Activated CD4-positive, alpha-beta T cell treated with anti-CD3 and anti-CD28 coated beads for 24 hours (primary cell): ENCODE data around the gene TENM4.
"Not testable (repeated sequence)": the region's sequence is repeated elsewhere in the genome, so short reads cannot be mapped to it uniquely, and the experiment has no call there.

ENCODE experiments used
- DNase-seq, 2 donors: peaks; one replicate each; pipeline ENCODE4 v3.0.0-alpha.2; 2020; ENCODE audit warnings: low read depth in 2 of 2

Gene TENM4

GRCh38 chr11:79244798-79245197 is 196.0 kb downstream of the TENM4 start:
- DNase-seq: no peak

DNA sequence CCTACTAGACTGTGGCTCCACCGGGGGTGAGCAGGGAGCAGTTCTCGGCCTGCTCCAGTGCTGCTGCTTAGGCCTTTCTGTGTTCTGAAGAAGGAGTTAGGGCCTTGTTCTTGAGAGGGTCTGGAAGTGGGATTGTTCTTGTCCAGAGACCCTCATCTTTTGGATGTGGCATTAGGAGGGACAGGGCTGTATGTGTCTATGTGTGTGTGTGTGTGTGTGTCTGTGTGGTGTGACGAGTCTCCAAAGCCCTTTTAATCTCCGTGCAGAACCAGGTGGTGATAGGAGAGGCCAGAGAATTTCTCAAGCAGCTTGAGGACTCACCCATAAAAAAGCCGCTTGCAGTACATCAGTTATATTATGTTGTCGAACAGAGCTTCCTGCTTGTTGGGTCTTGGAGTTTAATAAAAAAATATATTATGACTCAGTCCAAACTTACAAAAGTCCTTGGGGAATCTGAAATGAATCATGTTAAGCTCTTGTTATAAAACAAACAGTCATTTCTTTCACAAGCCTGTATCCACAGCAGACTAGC is 196.5 kb downstream of the TENM4 start:
- no peak for DNase-seq

DNA sequence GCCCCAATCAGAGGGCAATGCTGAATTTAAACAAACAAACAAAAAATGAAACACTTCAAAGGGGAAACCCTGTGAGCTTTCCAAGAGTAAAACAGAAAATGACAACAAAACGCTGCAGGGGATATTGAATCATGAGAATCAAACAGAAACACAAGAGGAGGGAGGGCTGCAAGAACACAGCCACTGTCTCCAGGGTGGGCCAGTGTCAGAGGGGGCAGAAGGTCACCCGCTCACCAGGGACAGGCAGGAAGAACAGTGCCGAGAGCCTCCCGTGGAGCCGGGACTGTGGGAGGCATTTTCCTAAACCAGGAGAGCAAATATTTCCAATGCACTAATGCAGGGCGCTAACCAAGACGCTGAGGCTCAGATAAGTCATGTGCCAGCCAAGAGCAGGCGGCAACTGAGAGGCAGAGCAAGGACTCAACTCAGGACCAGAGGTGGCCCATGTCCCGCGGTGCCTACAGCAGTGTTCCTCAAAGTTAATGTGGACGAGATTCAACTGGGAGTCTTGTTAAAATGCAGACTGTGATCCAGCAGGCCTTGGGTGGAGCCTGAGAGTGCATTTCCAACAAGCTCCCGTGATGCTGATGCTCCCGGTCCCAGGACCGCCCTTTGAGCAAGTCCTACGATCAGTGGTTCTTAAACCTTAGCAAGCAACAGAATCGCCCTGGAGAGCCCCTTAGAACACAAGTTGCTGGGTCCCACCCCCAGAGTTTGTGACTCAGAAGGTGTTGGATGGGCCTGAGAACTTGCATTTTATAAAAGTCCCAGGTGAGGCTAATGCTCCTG is 197.2 kb downstream of the TENM4 start:
- no peak for DNase-seq

- no peak for DNase-seq
Measured at GRCh38 chr11:79242616-79243015, 198.2 kb downstream of the TENM4 start.

DNA sequence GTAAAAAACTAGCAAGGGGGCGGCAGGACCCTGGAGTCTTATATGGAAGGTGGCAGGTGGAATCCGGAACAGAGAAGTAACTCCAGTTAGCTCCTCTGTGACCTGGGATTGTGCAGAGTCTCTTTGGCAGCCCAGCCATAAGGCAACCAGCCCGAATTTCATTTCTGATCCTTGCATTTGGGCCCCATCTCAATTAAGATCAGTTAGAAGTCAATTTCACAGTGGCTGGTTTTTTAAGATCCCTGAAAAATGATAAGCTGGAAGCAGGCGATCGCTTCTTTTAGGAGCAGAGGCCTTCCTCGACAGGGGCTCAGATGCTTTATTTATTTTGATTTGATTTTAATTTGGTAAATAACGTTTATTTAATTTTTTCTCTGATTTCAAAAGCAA is 199.0 kb downstream of the TENM4 start:
- no peak for DNase-seq

- DNase-seq: no peak
Measured at GRCh38 chr11:79241205-79241851, 199.5 kb downstream of the TENM4 start.

GRCh38 chr11:79237703-79238102 is 203.1 kb downstream of the TENM4 start:
- DNase-seq: no peak

GRCh38 chr11:79237091-79237490 is 203.7 kb downstream of the TENM4 start:
- no peak for DNase-seq

DNA sequence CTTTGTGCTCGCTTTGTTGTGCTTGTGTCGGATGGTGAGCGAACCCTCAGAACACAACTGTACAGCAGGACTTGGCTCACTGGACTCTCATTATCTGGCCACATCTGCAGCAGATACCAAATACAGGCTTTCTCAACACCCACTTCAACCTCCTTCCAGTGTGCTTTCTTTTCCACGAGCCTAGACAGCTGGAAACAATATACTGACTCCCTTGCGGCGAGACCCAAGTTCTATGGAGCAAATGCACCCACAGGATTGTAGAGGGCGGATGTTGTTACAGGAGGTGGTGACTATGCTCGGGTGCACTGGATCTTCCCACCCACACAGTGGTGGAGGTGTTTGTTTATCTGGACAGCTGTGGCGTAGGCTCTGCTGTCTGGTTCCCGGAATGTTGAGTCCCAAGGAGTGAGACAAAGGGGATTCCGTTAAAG is 204.3 kb downstream of the TENM4 start:
- no peak for DNase-seq

GRCh38 chr11:79235696-79236095 is 205.1 kb downstream of the TENM4 start:
- no peak for DNase-seq

- no peak for DNase-seq
Measured at GRCh38 chr11:79232346-79232745, 208.5 kb downstream of the TENM4 start.

DNA sequence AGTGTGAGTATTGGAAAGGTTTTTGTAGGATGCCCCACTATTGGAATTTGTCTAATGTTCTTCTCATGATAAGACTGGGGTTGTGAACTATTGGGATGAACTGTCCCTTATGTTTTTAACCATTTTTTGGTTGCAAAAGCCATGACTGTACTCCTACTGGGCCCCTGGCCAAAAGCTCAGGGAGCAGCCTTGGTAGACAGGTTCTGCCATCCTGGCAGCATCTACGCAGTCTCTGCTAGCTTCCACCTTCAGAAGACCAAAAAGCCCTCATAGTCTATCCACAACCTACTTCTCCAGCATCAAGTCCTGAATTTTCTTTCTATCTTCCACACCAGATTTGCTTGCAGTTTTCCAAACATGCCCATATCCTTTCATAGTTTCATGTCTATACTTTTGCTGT is 211.8 kb downstream of the TENM4 start:
- no peak for DNase-seq

DNA sequence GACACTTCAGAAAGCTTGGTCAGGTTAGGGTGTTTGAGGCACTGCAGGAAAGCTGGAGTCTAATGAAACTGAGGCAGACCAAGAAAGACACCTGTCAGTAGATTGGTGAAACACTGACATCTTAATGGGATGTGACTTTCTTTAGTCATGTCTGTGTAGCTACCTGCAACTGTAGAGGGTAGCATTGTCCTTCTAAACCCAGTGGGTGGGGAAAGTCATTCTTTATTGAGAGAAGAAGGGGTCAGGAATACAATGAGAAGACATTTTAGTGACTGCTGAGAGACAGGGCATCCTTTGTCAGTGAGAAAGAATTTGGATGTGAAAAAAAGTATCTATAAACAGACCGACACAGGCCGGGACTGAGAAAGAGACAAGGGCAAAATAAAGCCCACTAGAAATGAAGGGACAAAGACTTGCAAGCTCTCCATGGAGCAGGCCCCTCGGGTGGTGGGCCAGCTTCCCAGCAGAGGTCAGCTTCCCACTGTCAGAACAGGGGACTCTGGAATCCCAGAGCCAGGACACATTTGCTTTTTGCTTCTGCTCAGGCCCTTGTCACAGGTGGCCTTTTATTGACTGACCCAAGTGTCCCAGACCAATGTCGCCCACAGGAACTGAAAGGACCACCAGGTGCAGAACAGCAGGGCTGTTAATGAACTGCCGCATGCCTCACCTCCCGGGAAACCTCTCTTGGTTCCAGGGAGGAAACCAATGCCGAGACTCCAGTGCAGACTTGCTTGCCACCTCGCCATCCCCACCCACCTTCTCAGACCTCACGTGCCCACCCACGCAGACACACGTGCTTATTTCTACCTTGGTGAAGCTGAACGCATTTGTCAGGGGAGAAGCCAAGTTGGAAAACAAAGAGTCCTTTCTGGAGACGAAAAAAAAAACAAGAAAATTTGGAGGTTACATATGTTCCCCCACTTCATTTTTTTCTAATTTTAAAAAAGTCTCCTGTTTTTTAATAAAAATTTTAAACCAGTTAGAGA is 212.8 kb downstream of the TENM4 start:
- no peak for DNase-seq

- DNase-seq: no peak
Measured at GRCh38 chr11:79227308-79227707, 213.5 kb downstream of the TENM4 start.

DNA sequence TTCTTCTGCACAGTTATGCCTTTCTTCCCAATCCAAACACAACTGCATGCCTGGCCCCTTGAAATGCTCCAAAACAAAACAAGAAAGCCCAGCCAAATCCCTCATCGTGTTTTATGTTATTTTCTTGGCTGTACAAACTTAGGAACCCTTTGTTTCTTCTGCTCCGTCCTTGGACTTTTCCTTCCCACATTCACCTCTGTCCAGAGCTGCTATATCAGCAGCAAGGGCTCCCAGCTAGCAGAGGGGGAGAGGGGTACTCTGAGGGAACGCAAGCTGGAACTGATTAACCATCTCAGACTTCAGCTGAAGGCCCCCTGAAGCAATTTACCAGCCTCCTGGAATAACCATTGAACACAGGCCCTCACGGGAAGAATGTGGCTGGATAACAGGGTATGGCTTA is 214.7 kb downstream of the TENM4 start:
- no peak for DNase-seq

- not testable (repeated sequence) for DNase-seq
Measured at GRCh38 chr11:79222163-79222562, 218.7 kb downstream of the TENM4 start.

- no peak for DNase-seq
Measured at GRCh38 chr11:79221444-79222130, 219.2 kb downstream of the TENM4 start.

- no peak for DNase-seq
Measured at GRCh38 chr11:79220171-79220570, 220.7 kb downstream of the TENM4 start.

GRCh38 chr11:79219186-79220045 is 221.4 kb downstream of the TENM4 start:
- DNase-seq: no peak

- no peak for DNase-seq
Measured at GRCh38 chr11:79212741-79213190, 228.1 kb downstream of the TENM4 start.
